ENCODE data around the gene IL17D. TPM values are rescaled to one million over a fixed set of nuclear protein-coding genes. Genes with fewer than 3 reads are reported as not detected.

IL17D gene
- total RNA-seq, 1 donor from 2014 or later = not detected

DNA sequence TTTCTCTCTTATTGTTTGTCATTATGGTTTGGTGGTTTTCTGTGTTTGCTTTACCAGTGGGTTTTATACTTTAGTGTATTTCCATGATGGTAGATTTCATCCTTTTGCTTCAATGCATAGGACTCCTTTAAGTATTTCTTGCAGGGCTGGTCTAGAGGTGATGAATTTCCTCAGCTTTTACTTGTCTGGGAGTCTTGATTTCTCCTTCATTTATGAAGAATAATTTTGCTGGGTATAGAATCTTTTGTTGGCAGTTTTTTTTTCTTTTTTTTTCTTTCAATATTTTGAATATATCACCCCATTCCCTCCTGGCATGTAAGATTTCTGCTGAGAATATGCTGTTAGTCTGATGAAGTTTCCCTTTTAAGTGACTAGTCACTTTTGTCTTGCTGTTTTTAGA, 50.5 kb downstream of the IL17D start:
- TF ChIP-seq, protein P1, sequence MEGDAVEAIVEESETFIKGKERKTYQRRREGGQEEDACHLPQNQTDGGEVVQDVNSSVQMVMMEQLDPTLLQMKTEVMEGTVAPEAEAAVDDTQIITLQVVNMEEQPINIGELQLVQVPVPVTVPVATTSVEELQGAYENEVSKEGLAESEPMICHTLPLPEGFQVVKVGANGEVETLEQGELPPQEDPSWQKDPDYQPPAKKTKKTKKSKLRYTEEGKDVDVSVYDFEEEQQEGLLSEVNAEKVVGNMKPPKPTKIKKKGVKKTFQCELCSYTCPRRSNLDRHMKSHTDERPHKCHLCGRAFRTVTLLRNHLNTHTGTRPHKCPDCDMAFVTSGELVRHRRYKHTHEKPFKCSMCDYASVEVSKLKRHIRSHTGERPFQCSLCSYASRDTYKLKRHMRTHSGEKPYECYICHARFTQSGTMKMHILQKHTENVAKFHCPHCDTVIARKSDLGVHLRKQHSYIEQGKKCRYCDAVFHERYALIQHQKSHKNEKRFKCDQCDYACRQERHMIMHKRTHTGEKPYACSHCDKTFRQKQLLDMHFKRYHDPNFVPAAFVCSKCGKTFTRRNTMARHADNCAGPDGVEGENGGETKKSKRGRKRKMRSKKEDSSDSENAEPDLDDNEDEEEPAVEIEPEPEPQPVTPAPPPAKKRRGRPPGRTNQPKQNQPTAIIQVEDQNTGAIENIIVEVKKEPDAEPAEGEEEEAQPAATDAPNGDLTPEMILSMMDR (IDR thresholded peaks at IDR 0.05) = no peak
- Mint-ChIP-seq H3K4me1 (no peaks in the 10 kb centered on the region), H3K36me3 (ENCODE audit: low read depth) (peaks cover 38% of the 10 kb centered on the region), H3K4me3 (no peak overlapping the region), H3K9me3 (peaks cover 42% of the 10 kb centered on the region), H3K27me3 (no peaks in the 10 kb centered on the region), H3K27ac (no peak overlapping the region)
- intact Hi-C loops (cut with micrococcal nuclease) = no loop called here
- CTCF ChIA-PET = no interaction called here
- DNase-seq (no peak), ATAC-seq (ENCODE audit: low read depth) (no peak)
- POLR2A ChIA-PET = no interaction called here

DNA sequence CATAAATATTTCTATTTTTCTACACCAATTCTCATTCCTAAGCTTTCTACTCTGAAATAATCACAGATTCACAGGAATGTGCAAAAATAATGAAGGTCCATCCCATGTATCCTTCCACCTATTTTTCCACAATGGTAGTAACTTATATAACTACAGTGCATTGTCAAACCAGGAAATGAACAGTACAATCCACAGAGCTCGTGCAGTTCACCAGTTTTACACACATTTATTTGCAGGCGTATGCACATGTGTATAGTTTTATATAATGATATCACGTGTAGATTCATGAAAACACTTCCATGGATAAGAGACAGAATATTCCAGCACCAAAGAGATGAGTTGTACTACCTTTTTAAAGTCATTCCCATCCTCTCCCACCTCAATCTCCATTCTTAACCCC, 57.4 kb downstream of the IL17D start:
- no peak overlapping the region for H3K27ac Mint-ChIP-seq
- H3K36me3 Mint-ChIP-seq (ENCODE audit: low read depth) = peaks cover 9% of the 10 kb centered on the region
- POLR2A ChIA-PET = no interaction called here
- H3K4me3 Mint-ChIP-seq = no peak overlapping the region
- TF ChIP-seq, protein P1 (IDR thresholded peaks at IDR 0.05) = no peak
- H3K27me3 Mint-ChIP-seq = no peaks in the 10 kb centered on the region
- no peak for DNase-seq
- H3K4me1 Mint-ChIP-seq = no peaks in the 10 kb centered on the region
- no peak for ATAC-seq (ENCODE audit: low read depth)
- CTCF ChIA-PET = no interaction called here
- peaks cover 6% of the 10 kb centered on the region for H3K9me3 Mint-ChIP-seq
- intact Hi-C loops (cut with micrococcal nuclease) = no loop called here

DNA sequence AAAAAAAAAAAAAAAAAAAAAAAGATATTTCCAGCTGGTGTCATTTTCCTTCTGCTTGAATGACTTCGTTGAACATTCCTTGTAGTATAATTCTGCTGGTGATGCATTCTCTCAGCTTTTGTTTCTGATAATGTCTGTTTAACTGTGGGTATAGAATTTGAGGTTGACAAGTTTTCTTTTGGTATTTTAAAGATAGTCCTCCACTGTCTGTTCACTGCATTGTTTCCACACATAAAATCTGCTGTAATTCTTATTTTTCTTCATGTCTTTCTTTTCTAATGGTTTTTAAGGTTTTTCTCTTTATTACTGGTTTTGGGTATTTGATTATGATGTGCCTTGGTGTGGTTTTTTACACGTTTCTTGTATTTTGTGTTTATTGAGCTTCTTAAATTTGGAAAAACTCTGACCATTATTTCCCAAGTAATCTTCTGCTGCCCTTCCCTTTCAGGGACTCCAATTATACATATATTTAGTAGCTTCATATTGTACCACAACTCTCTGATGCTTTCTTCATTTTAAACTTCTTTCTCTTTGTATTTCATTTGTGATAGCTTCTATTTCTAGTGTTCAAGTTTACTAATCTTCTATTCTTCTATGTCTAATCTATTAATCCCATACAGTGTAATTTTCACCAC, 63.9 kb downstream of the IL17D start:
- ChIA-PET CTCF (no interaction called here), POLR2A (interaction anchor here (0.7 kb wide), 1 partner anchor 329 kb away, joined by 7 read pairs; no protein-coding TSS in a partner anchor)
- Mint-ChIP-seq H3K27me3 (no peaks in the 10 kb centered on the region), H3K27ac (no peak overlapping the region), H3K4me3 (no peak overlapping the region), H3K36me3 (ENCODE audit: low read depth) (peaks cover 38% of the 10 kb centered on the region), H3K4me1 (peaks cover 5% of the 10 kb centered on the region), H3K9me3 (peaks cover 21% of the 10 kb centered on the region)
- intact Hi-C loops (cut with micrococcal nuclease) = no loop called here
- DNase-seq = no peak
- TF ChIP-seq, protein P1 (IDR thresholded peaks at IDR 0.05) = no peak
- ATAC-seq (ENCODE audit: low read depth) = no peak

DNA sequence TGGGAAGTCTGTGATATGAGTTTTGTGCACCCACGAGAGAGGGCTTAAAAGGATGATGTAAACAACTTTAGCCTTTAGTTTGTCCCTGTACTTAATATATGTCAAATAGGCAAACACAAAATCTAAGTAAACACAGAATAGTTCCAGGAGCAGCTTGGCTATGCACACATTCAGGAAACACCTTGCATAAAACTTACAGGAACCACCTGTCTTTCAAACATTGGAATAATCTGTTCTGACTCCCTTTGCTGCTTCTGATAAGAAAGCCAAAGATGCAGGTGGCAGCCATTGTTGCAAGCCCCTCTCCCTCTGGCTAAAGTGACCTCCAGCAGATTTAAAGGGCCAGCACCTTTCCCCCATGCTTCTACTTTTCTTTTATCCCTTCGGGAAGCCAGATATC, 65.6 kb downstream of the IL17D start:
- POLR2A ChIA-PET = no interaction called here
- Mint-ChIP-seq H3K27me3 (no peaks in the 10 kb centered on the region), H3K36me3 (ENCODE audit: low read depth) (peaks cover 42% of the 10 kb centered on the region)

DNA sequence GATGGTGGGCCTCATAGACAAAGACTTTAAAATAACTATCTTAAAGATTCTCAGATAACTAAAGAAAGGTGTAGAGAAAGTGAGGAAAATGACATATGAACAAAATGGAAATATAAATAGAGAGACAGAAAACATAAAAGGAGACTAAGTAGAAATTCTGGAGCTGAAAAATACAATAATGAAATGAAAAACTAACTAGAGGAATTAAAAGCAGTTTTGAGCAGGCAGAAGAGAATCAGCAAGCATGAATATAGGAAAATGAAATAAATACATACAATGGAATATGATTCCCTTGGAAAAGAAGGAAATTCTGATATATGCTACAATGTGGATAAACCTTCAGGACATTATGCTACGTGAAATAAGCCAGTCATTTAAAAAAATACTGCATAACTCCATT, 66.3 kb downstream of the IL17D start:
- CTCF ChIA-PET = no interaction called here
- Mint-ChIP-seq H3K4me1 (peaks cover 21% of the 10 kb centered on the region), H3K27me3 (no peaks in the 10 kb centered on the region), H3K27ac (no peak overlapping the region), H3K9me3 (peaks cover 21% of the 10 kb centered on the region), H3K36me3 (ENCODE audit: low read depth) (peaks cover 42% of the 10 kb centered on the region), H3K4me3 (no peak overlapping the region)
- POLR2A ChIA-PET = no interaction called here
- ATAC-seq (ENCODE audit: low read depth) (no peak), DNase-seq (no peak)
- intact Hi-C loops (cut with micrococcal nuclease) = loop anchor here (5.0 kb wide), 5 partner anchors 527 to 1138 kb away; partner anchors contain the start of genes MICU2, MPHOSPH8 and ZMYM5
- TF ChIP-seq, protein P1 (IDR thresholded peaks at IDR 0.05) = no peak

More for the DNA sequence above, 65.6 kb downstream of the IL17D start:
- Mint-ChIP-seq H3K27ac (no peak overlapping the region), H3K4me3 (no peak overlapping the region), H3K4me1 (peaks cover 18% of the 10 kb centered on the region), H3K9me3 (peaks cover 21% of the 10 kb centered on the region)
- CTCF ChIA-PET = no interaction called here
- TF ChIP-seq, protein P1 (IDR thresholded peaks at IDR 0.05) = no peak
- DNase-seq (no peak), ATAC-seq (ENCODE audit: low read depth) (no peak)
- intact Hi-C loops (cut with micrococcal nuclease) = no loop called here

Other genes with a start within 250 kb of the IL17D start
- gene CRYL1, start 177.8 kb upstream of the IL17D start, total RNA-seq = 9.2 and 9.6 TPM in 2 replicates
- gene IFT88, start 136.5 kb upstream of the IL17D start, total RNA-seq = 16.4 and 17.3 TPM in 2 replicates
- 3.9 and 7.4 TPM in 2 replicates for gene EEF1AKMT1, start 70.3 kb downstream of the IL17D start, total RNA-seq
- gene XPO4, start 199.0 kb downstream of the IL17D start, total RNA-seq = 25.2 and 27.4 TPM in 2 replicates

Measured in activated B cell treated with CpG ODN at 0.5 μM for 24 hours (primary cell).